NCI-H2107 treated with DMSO at 0.1 percent for 48 hours (cell line): ENCODE results near the gene HDAC8.
"Not testable (repeated sequence)": the region's sequence is repeated elsewhere in the genome, so short reads cannot be mapped to it uniquely, and the experiment has no call there.

Experiments
- DNase-seq: peaks from one replicate; lab custom pipeline; 2025; ENCODE audit not compliant: unreplicated experiment; lab: John Stamatoyannopoulos, UW

Gene HDAC8

DNA sequence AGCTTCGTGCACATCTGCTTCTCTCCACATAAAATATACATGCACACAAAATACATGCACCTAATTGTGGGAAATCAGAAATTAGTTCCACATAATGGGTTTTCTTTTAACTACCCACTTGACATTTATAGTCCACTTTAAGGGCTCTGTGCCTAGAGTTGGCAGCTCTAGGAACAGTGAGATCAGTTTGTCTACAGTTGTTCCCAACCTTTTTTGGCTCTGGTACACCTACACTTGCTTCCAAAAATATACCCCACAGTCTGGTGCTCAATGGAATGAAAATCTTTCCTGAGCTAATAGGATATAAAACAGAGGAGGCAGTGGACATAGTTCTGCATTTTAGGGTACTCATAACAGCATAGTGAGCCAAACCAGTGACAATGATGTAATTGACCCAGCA, 36.1 kb downstream of the HDAC8 start:
- no peak for DNase-seq

DNA sequence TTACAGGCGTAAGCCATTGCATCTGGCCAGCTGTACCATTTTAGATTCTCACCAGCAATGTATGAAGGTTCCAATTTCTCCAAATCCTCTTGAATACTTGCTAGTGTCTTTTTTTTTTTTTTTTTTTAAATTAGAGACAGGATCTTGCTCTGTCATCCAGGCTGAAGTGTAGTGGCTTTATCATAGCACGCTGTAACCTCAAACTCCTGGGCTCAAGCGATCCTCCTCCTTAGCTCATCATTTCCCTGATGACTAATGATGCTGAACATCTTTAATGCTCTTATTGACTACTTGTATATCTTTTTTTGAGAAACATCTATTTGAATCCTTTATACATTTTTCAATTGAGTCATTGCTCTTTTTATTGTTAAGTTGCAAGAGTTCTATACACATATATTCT, 40.3 kb downstream of the HDAC8 start:
- DNase-seq: no peak

DNA sequence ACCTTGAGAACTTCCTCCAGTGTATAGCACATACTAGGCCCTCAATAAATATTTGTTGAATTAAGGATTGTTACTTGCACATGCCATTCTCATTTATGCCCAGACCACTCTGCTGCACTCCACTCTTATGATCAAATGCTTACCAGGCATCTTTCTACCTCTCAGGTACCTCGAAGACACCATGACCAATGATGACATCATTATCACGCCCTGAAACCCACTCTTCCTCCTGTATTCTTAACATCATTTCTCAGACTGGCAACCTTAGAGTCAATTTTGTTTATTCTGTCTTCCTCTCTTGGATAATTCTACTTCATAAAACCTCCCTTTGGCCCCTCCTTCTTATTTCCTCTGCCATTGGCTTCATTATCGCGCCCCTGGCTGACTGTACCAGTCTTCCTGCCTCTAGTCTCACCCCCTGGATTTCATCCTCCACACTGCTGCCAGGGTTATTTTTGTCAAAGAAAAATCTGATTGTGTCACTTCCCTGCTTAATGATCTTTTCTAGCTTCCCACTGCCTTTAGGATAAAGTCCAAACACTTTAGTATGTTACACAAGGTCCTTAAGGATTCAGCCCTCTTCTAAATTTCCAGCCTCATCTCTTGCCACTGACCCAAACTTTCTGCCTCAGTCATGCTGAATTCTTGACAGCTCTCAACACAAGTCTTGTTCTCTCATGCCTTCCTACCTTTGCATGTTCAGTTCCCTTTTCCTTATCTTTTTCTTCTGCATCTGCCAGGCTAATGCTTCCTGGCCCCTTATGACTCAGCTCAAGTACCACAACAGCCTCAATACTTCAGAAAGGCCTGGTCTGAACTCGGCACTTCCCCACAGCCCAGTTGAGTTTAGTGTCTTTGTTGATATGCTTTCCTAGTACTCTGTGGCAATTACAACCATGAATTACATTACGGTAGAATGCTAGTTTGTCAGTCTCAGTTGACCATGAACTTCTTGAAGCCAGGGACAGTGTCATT, 45.8 kb downstream of the HDAC8 start:
- no peak for DNase-seq

DNA sequence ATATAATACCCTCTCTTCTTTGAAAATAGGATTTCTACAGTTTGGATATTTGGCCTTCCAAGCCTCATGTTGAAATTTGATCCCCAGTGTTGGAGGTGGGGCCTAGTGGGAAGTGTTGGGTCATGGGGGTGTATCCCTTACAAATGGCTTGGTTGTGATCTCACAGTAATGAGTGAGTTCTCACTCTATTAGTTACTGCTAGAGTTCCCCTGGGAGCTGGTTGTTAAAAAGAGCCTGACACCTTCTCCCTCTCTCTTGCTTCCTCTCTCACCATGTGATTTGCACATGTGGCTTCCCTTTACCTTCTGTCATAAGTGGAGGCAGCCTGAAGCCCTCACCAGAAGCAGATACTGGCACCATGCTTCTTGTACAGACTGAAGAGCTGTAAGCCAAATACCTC, 73.9 kb downstream of the HDAC8 start:
- peak; percentile 61 for DNase-seq

DNA sequence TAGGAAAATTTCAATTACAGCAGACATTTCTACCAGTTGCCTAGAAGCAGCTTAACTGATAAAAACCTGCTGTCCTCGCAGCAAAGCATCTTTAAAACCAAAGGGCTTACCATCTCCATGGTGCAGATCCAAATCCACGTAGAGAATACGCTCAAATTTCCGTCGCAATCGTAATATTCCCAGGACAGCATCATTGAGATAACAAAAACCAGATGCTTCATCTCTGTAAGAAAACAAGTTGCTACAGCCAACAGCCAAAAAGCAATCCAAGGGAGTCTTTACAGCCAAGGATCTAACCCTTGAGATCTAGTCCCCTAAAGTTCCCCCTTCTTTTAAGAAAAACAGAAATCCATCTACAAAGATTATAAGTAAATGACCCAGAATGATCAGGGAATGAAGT, 77.6 kb downstream of the HDAC8 start:
- no peak for DNase-seq

DNA sequence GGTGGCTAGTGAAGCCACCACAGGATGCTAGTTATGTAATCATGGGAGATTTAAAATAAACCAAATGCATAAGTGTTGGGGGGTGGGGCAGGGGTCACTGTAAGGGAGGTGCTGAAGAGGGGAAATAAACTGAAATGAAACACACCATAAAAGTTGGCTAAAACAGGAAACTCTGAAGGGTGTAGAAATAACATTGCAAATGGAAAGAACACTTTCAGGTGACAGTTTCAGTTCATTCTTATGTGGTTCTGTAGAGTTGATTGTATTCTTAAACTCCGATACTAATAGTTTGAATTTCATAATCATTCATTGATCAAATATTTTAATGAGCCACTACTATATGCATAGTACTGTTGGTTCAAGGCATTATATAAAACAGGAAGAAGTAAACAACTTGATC, 80.1 kb downstream of the HDAC8 start:
- no peak for DNase-seq

DNA sequence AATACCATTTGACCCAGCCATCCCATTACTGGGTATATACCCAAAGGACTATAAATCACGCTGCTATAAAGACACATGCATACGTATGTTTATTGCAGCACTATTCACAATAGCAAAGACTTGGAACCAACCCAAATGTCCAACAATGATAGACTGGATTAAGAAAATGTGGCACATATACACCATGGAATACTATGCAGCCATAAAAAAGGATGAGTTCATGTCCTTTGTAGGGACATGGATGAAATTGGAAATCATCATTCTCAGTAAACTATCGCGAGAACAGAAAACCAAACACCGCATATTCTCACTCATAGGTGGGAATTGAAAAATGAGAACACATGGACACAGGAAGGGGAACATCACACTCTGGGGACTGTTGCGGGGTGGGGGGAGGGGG, 82.4 kb downstream of the HDAC8 start:
- not testable (repeated sequence) for DNase-seq

DNA sequence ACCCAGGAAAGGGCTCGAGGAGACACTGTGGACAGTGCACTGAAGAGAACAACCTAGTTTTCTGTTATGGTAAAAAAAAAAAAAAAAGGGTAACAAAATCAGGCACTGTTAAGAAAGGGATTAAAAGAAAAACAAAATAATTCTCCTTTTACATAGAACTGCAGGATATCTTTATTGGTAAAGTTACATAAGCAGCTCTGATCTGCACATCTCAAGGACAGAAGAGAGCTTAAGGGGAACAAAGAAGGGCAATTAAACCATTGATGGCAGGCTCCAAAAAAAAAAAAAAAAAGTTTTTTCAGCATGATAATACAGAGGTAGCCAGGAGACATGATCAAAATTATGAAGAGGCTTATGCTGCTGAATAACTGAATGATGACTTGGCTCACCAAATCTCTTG, 85.0 kb downstream of the HDAC8 start:
- DNase-seq: no peak

DNA sequence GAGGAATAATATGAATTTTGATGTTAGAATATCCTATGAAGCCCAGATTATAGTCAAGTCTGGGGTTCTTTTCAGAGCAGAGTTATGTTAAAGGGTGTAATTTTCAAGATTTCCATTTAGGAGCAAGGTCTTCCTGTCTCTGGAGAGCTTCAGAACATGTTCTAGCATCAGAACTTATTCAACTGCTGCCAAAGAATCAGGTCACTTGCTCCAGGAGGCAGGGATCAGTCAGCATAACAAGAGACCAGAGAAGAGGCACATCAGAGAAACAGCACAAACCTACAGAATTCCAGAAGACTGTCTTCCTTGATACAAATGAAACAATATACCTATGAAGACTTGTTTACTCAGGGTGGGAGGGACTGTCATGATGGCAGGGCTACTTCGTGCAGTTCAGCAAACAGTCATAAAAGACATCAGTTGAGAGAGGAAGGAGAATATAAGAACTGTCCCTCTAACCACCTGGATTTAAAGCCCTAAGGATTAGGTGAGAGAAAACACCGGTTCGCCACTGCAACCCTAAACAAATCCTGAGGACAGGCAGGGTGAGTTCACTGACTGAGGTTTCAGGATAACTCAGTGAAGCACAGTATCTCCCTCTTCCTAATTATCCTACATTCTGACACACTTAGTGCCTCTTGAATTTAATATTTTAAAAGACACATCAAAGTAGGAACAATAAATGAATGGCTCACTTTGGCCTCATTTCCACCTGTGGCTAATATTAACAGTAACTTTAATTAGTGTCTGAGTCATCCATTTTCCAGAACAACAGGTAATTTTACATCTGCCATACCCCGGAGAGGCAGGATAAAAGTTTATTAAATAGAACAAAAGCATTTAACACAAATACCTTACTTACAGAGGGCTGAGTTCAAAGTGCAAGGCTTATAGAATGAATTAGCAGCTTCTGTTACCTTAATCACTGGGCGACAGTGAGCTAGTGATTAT, 93.0 kb downstream of the HDAC8 start:
- no peak for DNase-seq

DNA sequence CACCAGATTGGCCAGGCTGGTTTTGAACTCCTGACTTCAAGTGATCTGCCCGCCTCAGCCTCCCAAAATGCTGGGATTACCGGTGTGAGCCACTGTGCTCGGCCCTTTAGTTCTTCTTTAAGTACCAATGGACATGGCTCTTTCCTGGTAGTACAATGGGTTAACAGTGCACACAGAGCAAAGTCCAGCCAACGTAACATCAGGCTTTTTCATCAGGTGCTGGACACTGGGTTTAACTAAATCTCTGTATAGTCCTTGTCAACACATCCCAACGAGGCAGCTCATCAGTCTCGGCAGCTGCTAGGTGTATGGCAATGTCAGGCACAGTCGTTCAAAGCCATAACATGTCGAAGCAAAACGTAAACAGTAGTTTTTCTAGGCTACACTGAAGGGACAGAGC, 93.8 kb downstream of the HDAC8 start:
- DNase-seq: no peak

DNA sequence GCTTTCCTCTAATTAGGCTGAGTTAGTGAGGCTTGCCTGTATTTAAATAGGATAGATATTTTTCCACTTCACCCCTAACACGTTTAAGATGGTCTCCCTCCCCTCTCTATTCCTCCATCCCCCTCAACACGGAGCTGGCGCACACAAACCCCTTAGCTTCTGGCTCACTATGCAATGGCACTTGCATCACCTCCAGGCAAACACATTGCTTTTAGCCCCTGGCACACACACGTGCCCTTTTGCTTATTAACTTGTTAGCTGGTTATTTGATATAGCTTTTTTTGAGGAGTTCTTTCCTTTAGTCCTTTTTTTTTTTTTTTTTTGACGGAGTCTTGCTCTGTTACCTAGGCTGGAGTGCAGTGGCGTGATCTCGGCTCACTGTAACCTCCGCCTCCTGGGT, 94.3 kb downstream of the HDAC8 start:
- no peak for DNase-seq

DNA sequence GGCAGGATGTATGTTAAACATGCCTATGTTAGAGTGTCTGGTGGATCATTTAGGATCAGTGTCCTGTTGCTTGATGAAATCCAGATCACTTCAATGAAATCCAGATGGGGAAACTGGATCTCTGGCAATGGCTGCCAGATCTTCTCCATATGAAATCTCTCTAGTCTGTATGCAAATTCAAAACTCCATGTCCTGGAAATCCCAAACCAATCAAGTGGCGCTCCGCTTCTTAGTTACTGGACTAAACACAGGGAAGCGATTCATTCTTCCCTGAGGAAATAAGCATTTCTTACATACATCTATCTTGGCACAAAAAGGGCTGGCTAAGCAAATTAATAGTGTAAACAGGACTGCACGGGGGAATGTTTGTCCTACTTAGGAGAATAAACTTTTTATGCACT, 94.9 kb downstream of the HDAC8 start:
- DNase-seq: no peak

DNA sequence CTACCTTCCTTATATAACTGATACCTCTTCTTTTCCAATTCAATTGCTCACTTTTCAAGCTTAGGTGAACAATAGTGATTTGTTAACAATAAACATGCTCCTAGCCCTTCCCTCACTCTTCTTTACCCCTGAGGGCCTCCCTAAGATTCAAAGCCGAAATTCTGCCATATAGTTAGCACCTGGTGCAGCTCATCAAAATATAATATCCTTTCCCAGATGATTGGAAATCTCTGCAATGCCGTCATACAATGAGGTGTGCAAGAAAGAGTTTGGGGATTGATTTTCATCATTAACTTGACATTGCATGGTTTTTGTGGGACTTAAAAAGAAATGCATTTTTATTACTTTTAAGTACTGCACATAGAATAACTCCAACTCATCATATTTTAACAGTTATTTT, 95.3 kb downstream of the HDAC8 start:
- DNase-seq: no peak

DNA sequence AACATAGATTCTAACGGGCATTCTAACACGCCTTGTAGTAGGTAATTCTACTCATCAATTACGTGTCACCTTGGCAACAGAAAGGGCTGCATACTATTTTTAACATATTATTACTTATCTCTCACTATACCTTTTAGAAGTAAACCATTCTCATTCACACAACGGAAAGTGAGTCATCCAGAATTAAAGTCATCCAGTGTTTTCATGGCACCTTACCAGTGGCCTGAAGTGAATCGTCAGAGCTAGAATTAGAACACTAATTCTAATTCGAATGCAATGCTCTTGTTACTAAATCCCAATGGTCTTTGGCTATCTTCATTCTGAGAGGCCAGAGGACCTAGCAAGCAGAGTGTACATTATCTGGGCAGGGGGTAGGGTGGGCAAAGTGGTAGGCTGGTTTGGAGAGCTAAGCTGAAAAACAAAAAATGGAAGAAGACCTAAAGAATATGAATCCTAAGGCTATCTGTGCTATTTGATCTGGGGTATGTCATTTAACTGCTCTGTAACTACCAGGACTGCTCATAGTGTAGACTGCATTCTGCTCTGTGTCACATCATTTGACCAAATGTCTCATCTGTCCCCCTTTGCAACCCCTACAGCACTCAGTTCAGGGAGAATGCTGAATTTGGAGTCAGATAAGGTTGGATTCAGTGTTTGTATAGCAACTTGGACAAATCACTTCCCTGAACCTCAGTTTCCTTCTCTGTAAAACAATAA, 96.5 kb downstream of the HDAC8 start:
- DNase-seq: no peak

DNA sequence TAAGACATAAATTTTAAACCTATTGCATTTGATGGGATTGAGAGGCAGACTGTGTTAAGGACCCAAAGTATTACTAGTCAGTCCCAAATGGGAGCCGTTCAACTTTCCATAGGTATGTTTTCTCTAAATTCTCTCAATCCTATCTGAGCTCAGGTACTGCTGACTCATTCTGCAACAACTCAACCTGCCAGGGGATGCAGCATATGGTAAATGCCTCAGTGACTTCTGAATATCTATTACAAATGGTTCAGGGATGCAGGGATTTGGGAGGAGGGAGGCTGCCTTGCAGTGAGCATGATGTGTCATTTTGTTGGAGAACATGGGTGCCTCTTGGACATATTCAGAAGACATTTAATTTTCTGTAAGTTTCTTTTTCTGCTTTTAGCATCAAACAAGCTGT, 97.3 kb downstream of the HDAC8 start:
- DNase-seq: no peak

DNA sequence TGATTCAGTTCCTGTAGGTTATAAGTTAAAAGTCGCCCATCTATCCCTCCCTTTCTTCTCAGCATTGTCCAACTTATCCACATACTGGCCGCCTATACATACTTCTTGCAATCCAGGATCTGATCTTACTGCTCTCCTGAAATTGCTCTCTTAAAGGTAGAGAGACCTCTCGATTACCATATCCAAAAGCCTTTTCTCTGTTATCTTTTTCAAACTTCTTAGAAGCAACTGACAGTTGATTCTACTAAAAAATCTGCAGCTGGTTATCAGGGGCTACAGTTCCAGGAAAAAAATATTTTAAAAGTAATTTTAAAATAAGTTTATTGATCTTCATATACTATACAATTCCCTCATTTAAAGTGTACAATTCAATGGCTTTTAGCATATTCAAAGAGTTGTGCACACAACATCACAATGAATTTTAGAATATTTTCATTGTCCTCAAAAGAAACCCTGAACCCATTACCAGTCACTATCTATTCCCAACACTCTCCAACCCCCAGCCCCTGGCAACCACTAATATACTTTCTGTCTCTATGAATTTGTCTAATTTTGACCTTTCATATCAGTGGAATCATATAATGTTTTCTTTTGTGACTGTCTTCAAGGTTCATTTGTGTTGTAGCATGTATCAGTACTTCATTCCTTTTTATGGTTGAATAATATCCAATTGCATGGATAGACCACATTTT, 102.0 kb downstream of the HDAC8 start:
- DNase-seq: no peak

DNA sequence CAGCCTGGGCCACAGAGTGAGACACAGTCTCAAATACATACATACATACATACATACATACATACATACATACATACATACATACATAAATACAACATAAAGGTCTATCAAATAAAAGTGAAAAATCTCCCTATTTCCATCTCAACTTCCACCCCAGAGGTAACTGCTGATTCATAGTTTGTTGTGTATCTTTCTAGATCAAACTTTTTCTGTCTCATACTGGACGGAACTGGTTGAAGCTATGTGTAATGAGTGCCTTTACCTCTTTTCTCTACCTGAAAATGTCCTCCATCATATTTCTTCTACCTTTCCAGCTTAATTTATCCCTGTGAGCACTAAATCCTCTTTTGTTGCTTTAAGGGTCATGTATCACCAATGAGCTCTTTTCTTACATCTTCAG, 102.5 kb downstream of the HDAC8 start:
- no peak for DNase-seq

DNA sequence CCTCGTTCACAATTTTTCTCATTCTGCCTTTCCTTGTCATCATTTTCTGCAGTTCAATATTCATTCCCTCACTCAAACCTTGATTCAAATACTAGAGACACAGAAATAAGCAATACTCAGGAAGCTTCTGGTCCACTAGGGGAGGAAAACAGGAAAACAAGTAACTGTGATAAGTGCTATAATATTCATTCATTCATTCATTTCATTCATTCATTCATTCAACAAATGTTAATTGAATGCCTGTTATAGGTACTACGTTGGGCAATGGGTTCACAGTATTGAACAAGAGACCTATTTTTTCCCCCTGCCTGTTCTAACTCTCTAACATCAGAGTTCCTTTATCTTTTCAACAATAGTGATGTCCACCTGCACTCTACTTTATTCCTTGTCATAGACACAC, 104.0 kb downstream of the HDAC8 start:
- DNase-seq: no peak

DNA sequence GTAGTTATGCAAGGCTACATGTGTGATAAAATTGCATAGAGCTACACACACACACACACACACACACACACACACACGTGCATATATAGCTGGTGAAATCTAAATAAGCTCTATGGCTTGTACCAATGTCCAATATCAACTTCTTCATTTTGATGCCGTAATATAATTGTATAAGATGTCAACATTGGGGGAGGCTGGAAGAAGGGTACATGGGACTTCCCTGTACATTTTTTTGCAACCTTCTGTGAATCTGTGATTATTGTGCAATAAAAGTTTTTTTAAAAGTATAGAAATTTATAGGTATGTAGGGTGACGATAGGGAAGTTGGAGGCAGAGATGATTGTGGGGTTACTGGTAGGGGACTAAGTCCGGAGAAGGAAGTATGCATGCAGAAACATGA, 105.5 kb downstream of the HDAC8 start:
- DNase-seq: no peak

DNA sequence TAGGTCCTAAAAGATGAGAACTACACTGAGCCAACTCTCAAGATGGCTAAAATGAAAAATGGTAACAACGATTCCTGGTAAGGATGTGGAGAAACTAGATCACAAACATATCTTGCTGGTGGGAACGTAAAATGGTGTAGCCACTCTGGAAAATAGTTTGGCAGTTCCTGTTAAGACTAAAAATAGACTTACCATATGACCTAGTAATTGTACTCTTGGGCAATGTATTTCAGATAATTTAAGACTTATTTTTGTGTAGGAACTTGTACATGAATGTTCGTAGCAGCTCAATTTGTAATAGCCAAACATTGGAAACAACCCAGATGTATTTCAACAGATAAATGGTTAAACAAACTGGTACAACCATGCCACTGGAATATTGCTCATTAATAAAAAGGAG, 106.2 kb downstream of the HDAC8 start:
- DNase-seq: no peak

DNA sequence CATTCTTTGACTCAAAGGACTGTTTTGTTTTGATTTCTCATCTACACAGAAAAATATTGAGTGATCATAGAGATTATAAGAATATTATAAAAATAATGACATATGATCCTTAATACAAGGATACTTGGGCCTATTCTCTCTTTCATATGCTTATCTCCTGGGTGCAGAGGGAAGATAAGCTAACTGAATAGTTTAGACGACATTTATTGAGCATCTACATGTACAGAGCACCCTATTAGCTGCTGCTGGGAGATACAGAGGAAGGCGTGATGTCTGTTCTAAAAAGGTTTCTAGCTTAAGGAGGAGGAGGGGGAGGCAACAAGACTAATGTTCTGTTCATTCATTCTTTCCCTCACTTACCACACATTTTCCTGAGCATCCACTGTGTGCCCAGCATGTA, 106.8 kb downstream of the HDAC8 start:
- DNase-seq: no peak
